Liver (tissue), 3 donors: ENCODE results near the gene TMEM217.

Experiments used
- FOXA2 ChIP-seq: IDR thresholded peaks from 2 replicates; pipeline ENCODE4 v1.6.1; 2016; ENCODE audit warnings: antibody characterized with exemption
- RAD21 ChIP-seq, 2 donors: IDR thresholded peaks; 2 replicates each; pipeline ENCODE4 v1.6.1; 2016; ENCODE audit warnings: antibody characterized with exemption in 2 of 2, mild to moderate bottlenecking in 2 of 2
- TAF1 ChIP-seq: conservative IDR thresholded peaks from 2 replicates; pipeline ENCODE4 v1.6.1; 2016; ENCODE audit warnings: antibody characterized with exemption, mild to moderate bottlenecking
- TF ChIP-seq, protein P1 (sequence below): fragments of 150-350 bp; IDR thresholded peaks from 2 replicates; pipeline ENCODE4 v1.5.1; 2017; ENCODE audit warnings: improper control_type of control experiment, low read depth, low read length; ENCODE audit not compliant: missing input control
- TF ChIP-seq, protein P2 (sequence below): IDR thresholded peaks from 2 replicates; pipeline ENCODE4 v1.6.1; 2016; ENCODE audit warnings: antibody characterized with exemption
- TF ChIP-seq, protein P3 (sequence below): IDR thresholded peaks from 2 replicates; pipeline ENCODE4 v1.6.1; 2016; ENCODE audit warnings: antibody characterized with exemption, mild to moderate bottlenecking
- donor health status: healthy.
- donor health status: healthy.

DNA sequence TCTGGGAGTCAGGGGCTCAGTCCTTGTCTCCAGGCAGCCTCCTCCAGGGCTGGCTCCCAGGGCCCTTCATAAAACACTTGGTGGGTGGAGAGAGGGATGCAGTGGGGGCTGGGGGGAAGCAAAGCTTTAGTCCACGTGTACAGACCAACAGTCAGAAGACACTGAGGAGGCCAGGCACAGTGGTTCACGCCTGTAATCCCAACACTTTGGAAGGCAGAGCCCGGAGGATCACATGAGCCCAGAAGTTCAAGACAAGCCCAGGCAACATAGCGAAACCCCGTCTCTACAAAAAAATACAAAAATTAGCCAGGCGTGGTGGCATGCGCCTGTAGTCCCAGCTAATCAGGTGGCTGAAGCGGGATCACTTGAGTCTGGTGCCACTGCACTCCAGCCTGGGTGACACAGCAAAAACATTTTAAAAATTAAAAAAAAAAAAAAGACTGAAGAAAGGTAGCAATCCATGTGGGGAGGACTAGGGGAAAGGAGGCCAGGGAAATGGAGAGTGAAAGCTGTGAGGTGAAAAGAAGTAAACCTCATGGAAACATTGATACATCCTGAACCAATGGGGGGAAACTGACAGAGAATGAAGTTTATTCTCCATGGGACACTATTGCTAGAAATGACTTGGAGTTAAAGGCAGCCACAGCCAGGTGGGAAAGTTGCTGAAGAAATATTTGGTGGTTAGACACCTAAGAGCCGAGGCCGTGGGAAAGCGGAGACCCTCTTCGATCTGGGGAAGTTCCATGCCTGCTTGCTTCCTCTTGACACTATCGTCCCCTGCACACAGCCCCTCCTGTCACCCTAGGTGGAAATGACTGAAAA lies 52.6 kb downstream of the TMEM217 start:
- TF ChIP-seq, protein P1, sequence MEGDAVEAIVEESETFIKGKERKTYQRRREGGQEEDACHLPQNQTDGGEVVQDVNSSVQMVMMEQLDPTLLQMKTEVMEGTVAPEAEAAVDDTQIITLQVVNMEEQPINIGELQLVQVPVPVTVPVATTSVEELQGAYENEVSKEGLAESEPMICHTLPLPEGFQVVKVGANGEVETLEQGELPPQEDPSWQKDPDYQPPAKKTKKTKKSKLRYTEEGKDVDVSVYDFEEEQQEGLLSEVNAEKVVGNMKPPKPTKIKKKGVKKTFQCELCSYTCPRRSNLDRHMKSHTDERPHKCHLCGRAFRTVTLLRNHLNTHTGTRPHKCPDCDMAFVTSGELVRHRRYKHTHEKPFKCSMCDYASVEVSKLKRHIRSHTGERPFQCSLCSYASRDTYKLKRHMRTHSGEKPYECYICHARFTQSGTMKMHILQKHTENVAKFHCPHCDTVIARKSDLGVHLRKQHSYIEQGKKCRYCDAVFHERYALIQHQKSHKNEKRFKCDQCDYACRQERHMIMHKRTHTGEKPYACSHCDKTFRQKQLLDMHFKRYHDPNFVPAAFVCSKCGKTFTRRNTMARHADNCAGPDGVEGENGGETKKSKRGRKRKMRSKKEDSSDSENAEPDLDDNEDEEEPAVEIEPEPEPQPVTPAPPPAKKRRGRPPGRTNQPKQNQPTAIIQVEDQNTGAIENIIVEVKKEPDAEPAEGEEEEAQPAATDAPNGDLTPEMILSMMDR, result no peak
- TF ChIP-seq, protein P2, sequence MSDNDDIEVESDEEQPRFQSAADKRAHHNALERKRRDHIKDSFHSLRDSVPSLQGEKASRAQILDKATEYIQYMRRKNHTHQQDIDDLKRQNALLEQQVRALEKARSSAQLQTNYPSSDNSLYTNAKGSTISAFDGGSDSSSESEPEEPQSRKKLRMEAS, result no peak
- TF ChIP-seq TAF1 (no peak), FOXA2 (no peak), RAD21 (IDR thresholded peaks at IDR 0.05) (no peak)
- TF ChIP-seq, protein P3, sequence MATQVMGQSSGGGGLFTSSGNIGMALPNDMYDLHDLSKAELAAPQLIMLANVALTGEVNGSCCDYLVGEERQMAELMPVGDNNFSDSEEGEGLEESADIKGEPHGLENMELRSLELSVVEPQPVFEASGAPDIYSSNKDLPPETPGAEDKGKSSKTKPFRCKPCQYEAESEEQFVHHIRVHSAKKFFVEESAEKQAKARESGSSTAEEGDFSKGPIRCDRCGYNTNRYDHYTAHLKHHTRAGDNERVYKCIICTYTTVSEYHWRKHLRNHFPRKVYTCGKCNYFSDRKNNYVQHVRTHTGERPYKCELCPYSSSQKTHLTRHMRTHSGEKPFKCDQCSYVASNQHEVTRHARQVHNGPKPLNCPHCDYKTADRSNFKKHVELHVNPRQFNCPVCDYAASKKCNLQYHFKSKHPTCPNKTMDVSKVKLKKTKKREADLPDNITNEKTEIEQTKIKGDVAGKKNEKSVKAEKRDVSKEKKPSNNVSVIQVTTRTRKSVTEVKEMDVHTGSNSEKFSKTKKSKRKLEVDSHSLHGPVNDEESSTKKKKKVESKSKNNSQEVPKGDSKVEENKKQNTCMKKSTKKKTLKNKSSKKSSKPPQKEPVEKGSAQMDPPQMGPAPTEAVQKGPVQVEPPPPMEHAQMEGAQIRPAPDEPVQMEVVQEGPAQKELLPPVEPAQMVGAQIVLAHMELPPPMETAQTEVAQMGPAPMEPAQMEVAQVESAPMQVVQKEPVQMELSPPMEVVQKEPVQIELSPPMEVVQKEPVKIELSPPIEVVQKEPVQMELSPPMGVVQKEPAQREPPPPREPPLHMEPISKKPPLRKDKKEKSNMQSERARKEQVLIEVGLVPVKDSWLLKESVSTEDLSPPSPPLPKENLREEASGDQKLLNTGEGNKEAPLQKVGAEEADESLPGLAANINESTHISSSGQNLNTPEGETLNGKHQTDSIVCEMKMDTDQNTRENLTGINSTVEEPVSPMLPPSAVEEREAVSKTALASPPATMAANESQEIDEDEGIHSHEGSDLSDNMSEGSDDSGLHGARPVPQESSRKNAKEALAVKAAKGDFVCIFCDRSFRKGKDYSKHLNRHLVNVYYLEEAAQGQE, result no peak
